HCT116 (cell line): ENCODE results near the gene PIEZO2. TPM values are rescaled to one million over a fixed set of nuclear protein-coding genes. Genes with fewer than 3 reads are reported as not detected.

ENCODE experiments used
- ATAC-seq: fragments of 200-7000 bp; cut with Tn5 transposase; 2 replicates; pipeline ENCODE4 v1.9.1; 2020; ENCODE audit warnings: mild to moderate bottlenecking, moderate library complexity
- BruUV-seq: library from RNA; stranded (reverse); fragments of 400-500 nt; replicated peaks from 2 replicates; lab custom pipeline; 2021; lab: Mats Ljungman, UMichigan
- CTCF ChIA-PET: fragments of 300-600 bp; sonication (Branson Sonifier 250); formaldehyde crosslinking; loops from one replicate; lab custom pipeline; 2021; ENCODE audit warnings: antibody characterized with exemption; lab: Charles Lee
- POLR2A ChIA-PET: fragments of 300-600, 350-600 bp; sonication (Branson Sonifier 250); formaldehyde crosslinking; loops from one replicate; lab custom pipeline; 2021; ENCODE audit warnings: antibody characterized with exemption; lab: Charles Lee
- RAD21 ChIA-PET, 2 experiments: fragments of 300-600 bp; sonication (Branson Sonifier 250); formaldehyde crosslinking; loops; one replicate each; lab custom pipeline; 2023; ENCODE audit warnings: low total read pairs in 2 of 2; ENCODE audit not compliant: uncharacterized antibody in 2 of 2, unreplicated experiment in 2 of 2, low non-redundant PET in 1 of 2; lab: Charles Lee
- DNase-seq: peaks from one replicate; pipeline ENCODE4 v3.0.0-alpha.2; 2010; ENCODE audit warnings: low read depth, low spot score
- H2AFZ ChIP-seq: fragments of 200-600 bp; shearing (Covaris generic), sonication (generic); 2 replicates; pipeline ENCODE4 v1.6.1; 2017; ENCODE audit warnings: low read depth, mixed run types, mixed read lengths, antibody characterized with exemption, low read length; ENCODE audit not compliant: poor library complexity, severe bottlenecking
- H3K27ac ChIP-seq: 2 replicates; pipeline ENCODE4 v1.5.1; 2012; ENCODE audit warnings: low read depth, low read length
- H3K27me3 ChIP-seq: fragments of 200-600 bp; sonication (generic); 2 replicates; pipeline ENCODE4 v1.6.1; 2016; ENCODE audit warnings: mixed run types, low read length, mixed read lengths; ENCODE audit not compliant: insufficient read depth
- H3K36me3 ChIP-seq, 2 experiments: fragments of 200-500 bp in 1 of 2; fragments of 200-600 bp in 1 of 2; sonication (Bioruptor generic) in 1 of 2; sonication (generic) in 1 of 2; 2 replicates each; pipeline versions ENCODE4 v1.5.1 to v1.6.1; 2014 to 2016; ENCODE audit warnings: low read length in 2 of 2, inconsistent platforms in 1 of 2, mixed read lengths in 1 of 2, mixed run types in 1 of 2; ENCODE audit not compliant: insufficient read depth in 2 of 2, control insufficient read depth in 1 of 2
- H3K4me1 ChIP-seq, 2 experiments: fragments of 200-600 bp in 1 of 2; sonication (generic) in 1 of 2; 2 replicates each; pipeline versions ENCODE4 v1.5.1 to v1.6.1; 2012 to 2017; ENCODE audit warnings: low read length in 2 of 2, inconsistent platforms in 1 of 2, mild to moderate bottlenecking in 1 of 2, mixed read lengths in 1 of 2, mixed run types in 1 of 2, moderate library complexity in 1 of 2; ENCODE audit not compliant: insufficient read depth in 2 of 2, control insufficient read depth in 1 of 2
- H3K4me2 ChIP-seq: fragments of 200-600 bp; sonication (generic); 2 replicates; pipeline ENCODE4 v1.6.1; 2017; ENCODE audit warnings: mixed run types, low read length, mixed read lengths
- H3K4me3 ChIP-seq, 2 experiments: fragments of 200-600 bp in 1 of 2; sonication (generic) in 1 of 2; replicated peaks in 1 of 2; 2 replicates each; pipeline ENCODE4 v1.5.1; 2011 to 2016; ENCODE audit warnings: low read length in 2 of 2, control low read depth in 1 of 2, low read depth in 1 of 2, mild to moderate bottlenecking in 1 of 2, mixed read lengths in 1 of 2, mixed run types in 1 of 2
- H3K79me2 ChIP-seq: fragments of 200-600 bp; sonication (generic); 2 replicates; pipeline ENCODE4 v1.6.1; 2017; ENCODE audit warnings: mild to moderate bottlenecking, mixed run types, low read length, moderate library complexity, mixed read lengths; ENCODE audit not compliant: insufficient read depth
- H3K9ac ChIP-seq: fragments of 200-600 bp; sonication (generic); 2 replicates; pipeline ENCODE4 v1.6.1; 2016; ENCODE audit warnings: low read length, mixed read lengths
- H3K9me2 ChIP-seq: fragments of 200-600 bp; sonication (generic), shearing (Covaris generic); 2 replicates; pipeline ENCODE4 v1.6.1; 2017; ENCODE audit warnings: mixed run types, mild to moderate bottlenecking, moderate library complexity; ENCODE audit not compliant: insufficient read depth
- H3K9me3 ChIP-seq, 2 experiments: fragments of 200-500 bp in 1 of 2; fragments of 200-600 bp in 1 of 2; sonication (Bioruptor generic) in 1 of 2; sonication (generic) in 1 of 2; 2 replicates each; pipeline ENCODE4 v1.6.1; 2014 to 2017; ENCODE audit warnings: low read length in 2 of 2, mixed read lengths in 2 of 2, inconsistent platforms in 1 of 2, low read depth in 1 of 2, mild to moderate bottlenecking in 1 of 2, mixed run types in 1 of 2, moderate library complexity in 1 of 2; ENCODE audit not compliant: control insufficient read depth in 1 of 2, insufficient read depth in 1 of 2
- H4K20me1 ChIP-seq: fragments of 200-600 bp; sonication (generic), shearing (Covaris generic); 2 replicates; pipeline ENCODE4 v1.6.1; 2017; ENCODE audit warnings: mixed run types, mild to moderate bottlenecking, moderate library complexity; ENCODE audit not compliant: insufficient read depth
- CBX3 ChIP-seq: IDR thresholded peaks from 2 replicates; pipeline ENCODE4 v1.6.1; 2012; ENCODE audit warnings: low read depth
- CEBPB ChIP-seq: IDR thresholded peaks from 2 replicates; pipeline ENCODE4 v1.6.1; 2012; ENCODE audit warnings: low read depth
- CTCF ChIP-seq, 3 experiments: fragments of 200-600 bp in 1 of 3; sonication (generic) in 1 of 3; IDR thresholded peaks in 2 of 3; conservative IDR thresholded peaks in 1 of 3; 2 replicates each; pipeline ENCODE4 v1.5.1; 2012 to 2017; ENCODE audit warnings: low read depth in 2 of 3, low read length in 2 of 3, antibody characterized with exemption in 1 of 3, borderline replicate concordance in 1 of 3, control low read depth in 1 of 3, mild to moderate bottlenecking in 1 of 3, mixed read lengths in 1 of 3, mixed run types in 1 of 3, moderate library complexity in 1 of 3; ENCODE audit not compliant: insufficient read depth in 1 of 3
- ELF1 ChIP-seq: IDR thresholded peaks from 2 replicates; pipeline ENCODE4 v1.6.1; 2012; ENCODE audit warnings: low read depth, borderline replicate concordance
- EZH2 ChIP-seq: fragments of 200-600 bp; sonication (generic); IDR thresholded peaks from 2 replicates; pipeline ENCODE4 v1.6.1; 2017; ENCODE audit warnings: antibody characterized with exemption, mixed run types
- EZH2phosphoT487 ChIP-seq: fragments of 200-600 bp; IDR thresholded peaks from 2 replicates; pipeline ENCODE4 v1.6.1; 2018; ENCODE audit warnings: antibody characterized with exemption, borderline replicate concordance
- POLR2AphosphoS5 ChIP-seq: IDR thresholded peaks from 2 replicates; pipeline ENCODE4 v1.6.1; 2011; ENCODE audit warnings: mild to moderate bottlenecking, low read depth, low read length, moderate library complexity
- SIN3A ChIP-seq: IDR thresholded peaks from 2 replicates; pipeline ENCODE4 v1.6.1; 2012; ENCODE audit warnings: low read depth
- ZFX ChIP-seq: fragments of 450-650 bp; IDR thresholded peaks from 2 replicates; pipeline ENCODE4 v1.6.1; 2017
- ZNF274 ChIP-seq: fragments of 200-500 bp; sonication (Bioruptor generic); IDR thresholded peaks from 2 replicates; pipeline ENCODE4 v1.6.1; 2014; ENCODE audit warnings: mild to moderate bottlenecking, low read depth, low read length, inconsistent platforms
- intact Hi-C: fragments of 100-400 bp; cut with micrococcal nuclease; formaldehyde crosslinking; loops from 2 replicates; pipeline ENCODE4 v1.10.0; 2022
- total RNA-seq: library from RNA; stranded (reverse); gene quantifications from one replicate; pipeline ENCODE4 v1.2.1, GENCODE V29; 2021; ENCODE audit not compliant: unreplicated experiment

The PIEZO2 gene
- total RNA-seq, 1 experiment from 2014 or later = 0.34 TPM

- H3K27me3 ChIP-seq = peaks cover 10% of the 10 kb centered on the region; the same call in 1 of the 2 replicates
- ChIA-PET POLR2A (no interaction called here), CTCF (no interaction called here), RAD21 (no interaction called here)
- no peaks in the 10 kb centered on the region for H3K79me2 ChIP-seq
- DNase-seq (no peak), ATAC-seq (no peak)
- H3K9me3 ChIP-seq = no peaks in the 10 kb centered on the region
- intact Hi-C loops = no loop called here
- no TSS peak for BruUV-seq
- H3K9me2 ChIP-seq = no peaks in the 10 kb centered on the region
- TF ChIP-seq CEBPB (no peak), EZH2 (no peak), CTCF (IDR thresholded peaks at IDR 0.05 in 2 of 3, conservative IDR thresholded peaks at IDR 0.05 in 1 of 3; ENCODE audit: borderline replicate concordance in 1 of 3, insufficient read depth in 1 of 3, low read depth in 2 of 3, low read length in 2 of 3) (no peak), CBX3 (no peak), ZFX (no peak), POLR2AphosphoS5 (no peak), ELF1 (no peak), ZNF274 (no peak), SIN3A (no peak), EZH2phosphoT487 (no peak)
- H3K27ac ChIP-seq = no peak overlapping the region
- no peak overlapping the region for H3K9ac ChIP-seq
- H2AFZ ChIP-seq = no peak overlapping the region
- no peak overlapping the region for H3K4me3 ChIP-seq
- no peaks in the 10 kb centered on the region for H4K20me1 ChIP-seq
- H3K4me2 ChIP-seq = no peak overlapping the region
- H3K4me1 ChIP-seq = no peaks in the 10 kb centered on the region
- no peaks in the 10 kb centered on the region for H3K36me3 ChIP-seq
These were observed 225.1 kb downstream of the PIEZO2 start for GRCh38 chr18:10924290-10924689.
